PFSK-1 (cell line): Measurements from ENCODE around the gene TGFB1.

ENCODE experiments used
- FOXP2 ChIP-seq: optimal IDR thresholded peaks from 2 replicates; pipeline ENCODE3; 2011; ENCODE audit warnings: borderline replicate concordance, control low read depth, inconsistent platforms; ENCODE audit not compliant: insufficient read depth; ENCODE audit errors: extremely low read length, extremely low read depth
- POLR2AphosphoS5 ChIP-seq: IDR thresholded peaks from 2 replicates; pipeline ENCODE4 v1.6.1; 2012; ENCODE audit warnings: low read depth, mild to moderate bottlenecking, control low read depth, low read length, moderate library complexity
- REST ChIP-seq, 2 experiments: IDR thresholded peaks; 2 replicates each; pipeline versions ENCODE4 v1.6.1 to v1.8.0; 2011 to 2012; ENCODE audit warnings: low read depth in 2 of 2, low read length in 2 of 2, control low read depth in 1 of 2, inconsistent platforms in 1 of 2, mild to moderate bottlenecking in 1 of 2, moderate library complexity in 1 of 2; ENCODE audit not compliant: insufficient read depth in 1 of 2
- SIN3A ChIP-seq: IDR thresholded peaks from 2 replicates; pipeline ENCODE4 v1.6.1; 2012; ENCODE audit warnings: mild to moderate bottlenecking, low read length, moderate library complexity, borderline replicate concordance; ENCODE audit not compliant: insufficient read depth
- TAF1 ChIP-seq: IDR thresholded peaks from 2 replicates; pipeline ENCODE4 v1.6.1; 2012; ENCODE audit warnings: low read length, control low read depth, borderline replicate concordance; ENCODE audit not compliant: insufficient read depth

Gene TGFB1

GRCh38 chr19:41341669-41342490, 11.8 kb downstream of the TGFB1 start:
- no peak for TF ChIP-seq REST (IDR thresholded peaks at IDR 0.05; ENCODE audit: insufficient read depth in 1 of 2, low read depth in 2 of 2, low read length in 2 of 2)
- no peak for TF ChIP-seq TAF1
- no peak for TF ChIP-seq POLR2AphosphoS5
- no peak for TF ChIP-seq FOXP2

GRCh38 chr19:41339936-41340335, 13.8 kb downstream of the TGFB1 start:
- no peak for TF ChIP-seq TAF1
- no peak for TF ChIP-seq REST (IDR thresholded peaks at IDR 0.05; ENCODE audit: insufficient read depth in 1 of 2, low read depth in 2 of 2, low read length in 2 of 2)
- no peak for TF ChIP-seq POLR2AphosphoS5
- no peak for TF ChIP-seq SIN3A
- TF ChIP-seq FOXP2: no peak

- TF ChIP-seq SIN3A (no peak), POLR2AphosphoS5 (no peak), TAF1 (no peak), FOXP2 (no peak), REST (IDR thresholded peaks at IDR 0.05; ENCODE audit: insufficient read depth in 1 of 2, low read depth in 2 of 2, low read length in 2 of 2) (no peak)
These were observed 18.3 kb downstream of the TGFB1 start for GRCh38 chr19:41335467-41335866.

GRCh38 chr19:41334793-41335192, 18.9 kb downstream of the TGFB1 start:
- TF ChIP-seq SIN3A (no peak), REST (IDR thresholded peaks at IDR 0.05; ENCODE audit: insufficient read depth in 1 of 2, low read depth in 2 of 2, low read length in 2 of 2) (no peak), TAF1 (no peak), FOXP2 (no peak)

- no peak for TF ChIP-seq REST (IDR thresholded peaks at IDR 0.05; ENCODE audit: insufficient read depth in 1 of 2, low read depth in 2 of 2, low read length in 2 of 2)
- no peak for TF ChIP-seq POLR2AphosphoS5
- TF ChIP-seq FOXP2: no peak
- TF ChIP-seq TAF1: no peak
- TF ChIP-seq SIN3A: no peak
These were observed 21.3 kb downstream of the TGFB1 start for GRCh38 chr19:41332468-41332867.
